NCI-H146 treated with DMSO at 0.1 percent for 48 hours (cell line): ENCODE measurements around the gene XRCC1.

Experiments
- DNase-seq: peaks from one replicate; lab custom pipeline; 2025; ENCODE audit not compliant: unreplicated experiment; lab: John Stamatoyannopoulos, UW

XRCC1 gene

DNA sequence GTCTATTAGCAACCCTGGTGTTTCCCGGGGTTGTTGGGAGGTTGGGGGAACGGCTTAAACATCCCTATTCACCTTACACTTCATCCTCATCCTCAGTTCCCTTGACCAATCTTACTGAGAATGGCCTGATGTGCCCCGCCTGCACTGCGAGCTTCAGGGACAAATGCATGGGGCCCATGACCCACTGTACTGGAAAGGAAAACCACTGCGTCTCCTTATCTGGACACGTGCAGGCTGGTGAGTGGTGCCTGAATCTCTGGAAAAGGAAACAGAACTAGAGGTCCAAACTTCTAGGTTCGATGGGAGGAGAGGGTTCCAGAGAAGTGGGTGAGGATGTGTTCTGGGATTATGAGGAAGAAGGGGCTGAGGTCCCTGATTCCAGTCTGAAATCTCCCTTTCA lies 6.1 kb upstream of the XRCC1 start:
- DNase-seq = no peak

DNA sequence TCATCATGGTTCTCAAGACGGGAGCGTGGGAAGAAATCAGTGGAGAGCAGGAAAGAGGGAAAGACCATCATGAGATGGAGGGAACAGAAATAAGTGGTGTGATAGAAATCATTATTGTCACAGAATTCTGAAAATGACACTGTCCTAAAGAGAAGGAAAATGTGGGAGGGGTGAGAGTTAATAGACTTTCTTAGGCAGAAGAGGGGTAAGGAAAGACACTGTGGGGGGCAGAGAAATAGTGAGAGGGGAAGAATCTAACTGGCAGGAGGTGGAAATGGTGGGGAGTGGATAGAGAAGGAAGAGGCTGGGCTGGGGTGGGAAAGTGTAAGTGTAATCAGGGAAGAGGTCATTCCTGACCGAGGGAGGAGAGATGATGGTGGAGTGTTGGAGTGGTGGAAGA lies 3.5 kb upstream of the XRCC1 start:
- DNase-seq = no peak

DNA sequence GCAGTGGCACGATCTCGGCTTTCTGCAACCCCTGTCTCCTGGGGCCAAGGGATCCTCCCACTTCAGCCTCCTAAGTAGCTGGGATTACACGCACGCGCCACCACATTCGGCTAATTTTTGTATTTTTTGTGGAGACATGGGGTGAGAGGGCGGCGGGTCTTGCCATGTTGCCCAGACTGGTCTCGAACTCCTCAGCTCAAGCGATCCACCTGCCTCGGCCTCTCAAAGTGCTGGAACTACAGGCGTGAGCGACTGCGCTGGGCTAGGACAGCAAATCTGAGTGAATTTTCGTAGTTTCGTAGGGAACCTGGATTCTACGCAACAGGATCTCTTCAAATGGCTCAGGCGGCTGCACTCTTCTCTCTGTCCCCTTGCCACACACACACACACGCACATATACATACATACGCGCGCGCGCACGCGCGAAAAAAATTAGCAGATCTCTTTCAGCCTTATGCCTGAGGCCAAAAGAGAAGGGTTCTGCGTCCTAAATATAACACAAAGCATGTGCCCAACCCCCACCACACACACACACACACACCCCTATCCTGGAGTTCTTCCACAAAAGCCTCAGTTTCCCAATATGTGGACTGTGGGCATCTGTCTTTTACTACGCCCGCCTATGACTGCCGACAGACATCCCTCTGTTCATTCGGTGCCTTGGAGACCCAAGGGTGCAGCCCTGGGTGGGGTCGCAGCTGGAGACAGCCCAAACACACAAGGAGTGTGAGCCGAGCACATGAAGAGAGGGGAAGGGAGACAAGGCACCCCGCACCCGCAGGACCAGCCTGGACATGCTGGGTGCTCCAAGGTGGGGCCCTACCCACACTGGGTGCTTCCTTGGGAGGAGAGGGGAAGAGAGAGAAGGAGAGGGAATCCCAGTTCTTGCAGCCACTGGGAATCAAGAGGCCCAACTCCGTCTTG lies 890 bp upstream of the XRCC1 start:
- DNase-seq = peak; percentile 74

DNA sequence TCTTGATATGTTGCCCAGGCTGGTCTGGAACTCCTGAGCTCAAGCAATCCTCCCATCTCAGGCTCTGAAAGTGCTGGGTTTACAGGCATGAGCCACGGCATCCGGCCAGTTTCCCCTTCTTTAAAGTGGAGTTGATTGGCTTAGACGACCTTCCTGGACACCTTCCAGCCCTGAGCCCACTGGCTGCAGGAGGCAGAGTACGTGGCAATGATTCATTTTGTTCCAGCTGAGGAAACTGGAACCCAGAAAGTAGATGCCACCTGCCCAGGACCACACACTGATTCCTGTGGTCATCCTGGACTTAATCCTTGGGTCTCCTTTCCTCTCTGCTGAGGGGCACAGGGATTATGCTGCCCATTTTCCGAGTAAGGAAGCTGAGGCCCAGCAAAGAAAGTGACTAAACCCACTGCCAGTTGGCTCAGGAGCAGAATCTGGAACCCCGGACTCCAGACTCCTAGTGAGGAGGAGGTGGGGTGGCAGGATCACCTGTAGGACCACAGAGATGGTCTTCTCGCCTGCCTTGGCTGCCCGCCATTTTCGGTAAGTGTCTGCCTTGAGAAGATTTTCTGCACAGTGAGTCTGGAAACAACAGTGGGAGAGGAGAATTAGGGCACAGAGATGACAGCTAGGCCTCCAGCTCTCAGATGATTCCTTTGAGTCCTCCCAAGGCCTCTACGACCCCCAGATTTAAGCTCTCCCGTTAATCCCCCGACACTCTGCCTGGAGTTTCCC lies 737 bp downstream of the XRCC1 start:
- DNase-seq = no peak

DNA sequence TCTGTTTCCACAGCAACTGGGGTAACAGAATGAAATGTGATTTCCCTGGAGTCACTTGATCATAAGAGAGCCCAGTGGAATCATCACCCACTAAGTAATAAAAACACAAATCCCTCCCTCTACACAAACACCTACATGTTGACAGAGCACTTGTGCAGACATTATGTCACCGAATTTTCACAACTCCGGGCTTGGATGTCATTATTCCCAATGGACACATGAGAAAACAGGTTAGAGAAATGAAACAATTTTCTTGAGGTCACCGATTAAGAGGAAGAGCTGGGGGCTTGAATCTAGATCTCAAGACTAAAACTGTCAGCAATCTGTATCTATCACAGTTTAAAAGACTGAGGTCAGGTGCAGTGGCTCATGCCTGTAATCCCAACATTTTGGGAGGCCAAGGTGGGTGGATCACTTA lies 3.1 kb downstream of the XRCC1 start:
- peak; percentile 7 for DNase-seq

DNA sequence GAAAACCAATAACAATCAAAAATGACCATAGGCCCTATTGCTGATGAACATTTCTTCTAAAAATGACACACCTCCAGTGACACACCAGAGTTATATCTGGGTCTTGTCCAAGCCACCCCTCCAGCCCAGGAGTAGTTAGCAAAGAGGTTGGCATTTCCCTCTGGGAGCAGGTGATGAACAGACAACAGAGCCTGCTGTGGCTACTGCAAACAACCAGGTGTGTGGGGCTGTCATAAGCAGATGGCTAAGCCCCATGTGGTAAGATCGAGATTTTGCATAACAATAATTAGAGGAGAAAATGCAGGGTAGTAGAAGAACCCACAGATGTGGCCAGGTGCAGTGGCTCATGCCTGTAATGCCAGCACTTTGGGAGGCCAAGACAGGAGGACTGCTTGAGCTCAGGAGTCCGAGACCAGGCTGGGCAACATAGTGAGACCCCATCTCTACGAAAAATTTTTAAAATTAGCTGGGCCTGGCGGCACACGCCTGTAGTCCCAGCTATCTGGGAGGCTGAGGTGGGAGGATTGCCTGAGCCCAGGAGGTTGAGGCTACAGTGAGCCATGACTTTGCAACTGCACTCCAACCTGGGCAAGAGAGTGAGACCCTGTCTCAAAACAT lies 5.0 kb downstream of the XRCC1 start:
- peak; percentile 92 for DNase-seq

DNA sequence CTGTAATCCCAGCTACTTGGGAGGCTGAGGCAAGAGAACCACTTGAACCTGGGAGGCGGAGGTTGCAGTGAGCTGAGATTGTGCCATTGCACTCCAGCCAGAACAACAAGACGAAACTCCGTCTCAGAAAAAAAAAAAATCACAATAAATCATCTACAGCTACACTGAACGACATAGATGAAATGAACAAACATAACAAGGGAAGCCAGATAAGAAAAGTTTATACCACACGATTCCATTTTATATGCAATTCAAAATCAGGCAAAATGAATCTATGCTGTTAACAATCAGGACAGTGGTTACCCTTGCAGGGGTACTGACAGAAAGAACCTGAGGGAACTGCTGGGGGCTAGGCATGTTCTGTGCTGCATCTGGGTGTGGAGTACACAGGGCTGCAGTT lies 5.7 kb downstream of the XRCC1 start:
- DNase-seq = no peak

DNA sequence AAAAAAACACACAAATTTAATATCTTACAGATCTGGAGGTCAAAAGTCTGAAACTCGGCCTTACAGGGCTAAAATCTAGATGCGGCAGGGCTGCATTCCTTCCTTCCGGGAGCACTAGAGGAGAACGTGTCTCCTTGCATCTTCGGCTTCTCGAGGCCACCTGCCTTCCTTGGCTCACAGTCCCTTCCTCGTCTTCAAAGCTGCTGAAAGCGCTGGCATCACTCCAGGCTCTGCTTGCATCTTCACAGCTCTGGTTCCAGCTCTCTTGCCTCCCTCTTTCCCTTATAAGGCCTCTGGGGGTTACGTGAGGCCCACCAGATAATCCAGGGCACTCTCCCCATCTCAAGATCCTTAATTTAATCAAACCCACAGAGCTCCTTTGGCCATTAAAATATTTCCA lies 10.5 kb downstream of the XRCC1 start:
- DNase-seq = no peak

DNA sequence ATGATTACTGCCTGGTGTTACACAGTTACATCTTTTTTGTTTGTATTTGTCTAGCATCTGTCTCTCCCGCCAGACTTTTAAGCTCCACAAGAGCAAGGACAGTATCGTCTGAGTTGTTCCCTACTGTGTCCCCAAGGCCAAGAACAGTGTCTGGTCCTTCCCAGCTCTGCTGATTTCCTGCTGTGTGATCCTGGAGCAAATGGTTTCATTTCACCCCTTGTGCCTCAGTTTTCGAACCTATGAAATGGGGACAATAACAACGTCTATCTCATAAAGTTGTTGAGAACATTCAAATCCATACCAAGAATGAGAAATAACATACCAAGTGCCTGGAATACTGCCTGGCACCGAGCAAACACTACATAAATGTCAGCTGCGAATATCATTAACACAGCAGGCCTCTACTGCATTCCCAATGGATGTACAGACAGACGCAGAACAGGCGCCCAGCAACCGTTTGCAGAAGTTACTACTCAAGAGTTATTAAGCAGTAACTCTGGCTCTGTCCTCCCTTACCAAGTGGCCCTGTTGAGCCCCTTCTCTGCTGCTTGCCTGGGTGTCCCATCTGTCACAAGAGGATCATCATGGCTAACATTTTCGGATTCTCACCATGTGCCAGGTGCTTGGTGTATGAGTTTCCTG lies 11.4 kb downstream of the XRCC1 start:
- no peak for DNase-seq

DNA sequence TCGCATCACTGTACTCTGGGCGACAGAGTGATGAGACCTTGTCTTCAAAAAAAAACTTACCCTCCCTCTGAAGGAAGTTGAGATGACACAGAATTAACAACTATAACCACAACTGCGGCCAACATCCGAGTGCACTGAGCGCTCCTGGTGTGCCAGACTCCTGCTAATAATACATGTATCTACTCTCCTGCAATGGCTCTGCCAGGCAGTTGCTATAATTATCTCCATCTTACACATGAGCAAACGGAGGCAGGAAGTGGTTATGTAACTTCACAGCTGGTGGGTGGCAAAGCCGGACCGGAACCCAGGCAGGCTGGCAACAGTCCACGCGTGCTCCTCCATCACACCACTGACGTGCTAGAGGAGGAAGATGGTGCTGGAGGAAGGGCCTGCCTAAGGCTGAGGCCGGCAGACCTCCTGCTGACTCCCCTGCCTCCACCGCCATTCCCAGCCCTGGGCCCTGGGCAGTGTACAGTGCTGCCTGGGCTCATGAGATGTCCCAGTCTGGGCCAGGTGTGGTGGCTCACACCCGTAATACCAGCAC lies 12.6 kb downstream of the XRCC1 start:
- peak; percentile 37 for DNase-seq

DNA sequence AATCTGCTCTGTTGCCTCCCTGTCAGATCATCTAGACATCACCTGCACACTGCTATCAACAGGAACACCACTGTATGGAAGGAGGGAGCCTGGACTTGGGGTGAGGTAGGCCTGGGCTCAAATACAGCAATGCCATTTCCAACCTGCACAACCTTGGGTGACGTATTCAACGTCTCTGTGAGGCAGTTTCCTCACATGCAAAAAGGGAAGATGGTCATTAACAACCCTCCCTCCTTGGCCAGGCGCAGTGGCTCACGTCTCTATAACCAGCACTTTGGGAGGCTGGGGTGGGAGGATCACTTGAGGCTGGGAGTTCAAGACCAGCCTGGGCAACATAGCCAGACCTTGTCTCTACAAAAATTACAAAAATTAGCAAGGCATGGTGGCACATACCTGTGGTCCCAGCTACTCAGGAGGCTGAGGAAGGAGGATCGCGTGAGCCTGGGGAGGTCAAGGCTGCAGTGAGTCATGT lies 13.1 kb downstream of the XRCC1 start:
- DNase-seq = no peak

DNA sequence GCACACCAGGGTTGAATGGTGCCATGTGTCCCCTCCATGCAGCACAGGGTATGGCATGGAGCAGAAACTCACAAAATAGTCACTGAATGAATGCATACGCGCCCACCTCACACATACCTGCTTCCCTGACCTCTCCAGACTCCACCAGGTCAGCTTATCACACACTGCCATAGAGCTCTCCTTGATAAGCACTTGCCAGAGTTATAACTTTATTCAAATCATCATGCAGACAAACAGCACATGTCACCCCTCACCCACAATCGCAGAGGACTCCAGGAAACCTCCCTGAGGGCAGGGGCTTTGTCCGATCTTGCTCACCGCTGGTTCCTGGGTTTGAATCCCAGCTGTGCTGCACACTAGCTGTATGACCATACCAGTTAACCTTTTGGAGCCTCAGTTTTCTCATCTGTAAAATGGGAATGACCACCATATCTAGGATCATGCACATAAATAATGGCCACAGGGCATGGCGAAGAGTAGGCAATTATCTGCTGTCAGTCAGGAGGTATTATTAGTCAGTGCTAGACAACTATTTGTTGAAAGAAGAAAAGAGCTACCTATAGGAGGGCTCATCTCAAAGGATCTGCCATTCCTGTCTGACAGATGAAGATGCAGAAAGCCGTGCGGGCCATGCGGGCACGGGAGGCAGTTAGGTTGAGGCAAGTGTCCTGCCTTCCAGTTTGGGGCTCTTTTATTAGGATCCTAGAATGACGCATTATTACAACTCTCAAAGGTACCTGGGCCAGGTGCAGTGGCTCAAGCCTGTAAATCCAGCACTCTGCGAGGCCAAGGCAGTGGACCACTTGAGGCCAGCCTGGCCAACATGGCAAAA lies 14.0 kb downstream of the XRCC1 start:
- no peak for DNase-seq

DNA sequence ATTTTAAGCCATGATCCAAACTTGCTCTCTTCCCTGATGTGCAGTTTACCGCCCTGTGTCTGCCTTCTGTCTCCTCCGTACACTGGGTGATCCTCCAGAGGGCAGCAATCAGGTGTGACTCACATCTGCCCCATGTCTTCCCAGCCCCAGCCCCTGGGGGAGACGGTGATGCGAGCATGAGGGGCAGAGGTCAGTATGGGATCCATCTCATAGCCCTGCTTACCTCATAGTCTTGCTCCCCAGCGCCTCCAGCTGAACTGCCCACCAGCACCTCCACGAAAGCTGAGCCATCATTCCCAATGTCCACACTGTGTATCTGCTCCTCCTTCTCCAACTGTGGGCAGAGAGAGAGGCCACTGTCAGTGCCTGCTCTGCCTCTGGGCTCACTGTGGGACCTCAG lies 14.6 kb downstream of the XRCC1 start:
- no peak for DNase-seq

DNA sequence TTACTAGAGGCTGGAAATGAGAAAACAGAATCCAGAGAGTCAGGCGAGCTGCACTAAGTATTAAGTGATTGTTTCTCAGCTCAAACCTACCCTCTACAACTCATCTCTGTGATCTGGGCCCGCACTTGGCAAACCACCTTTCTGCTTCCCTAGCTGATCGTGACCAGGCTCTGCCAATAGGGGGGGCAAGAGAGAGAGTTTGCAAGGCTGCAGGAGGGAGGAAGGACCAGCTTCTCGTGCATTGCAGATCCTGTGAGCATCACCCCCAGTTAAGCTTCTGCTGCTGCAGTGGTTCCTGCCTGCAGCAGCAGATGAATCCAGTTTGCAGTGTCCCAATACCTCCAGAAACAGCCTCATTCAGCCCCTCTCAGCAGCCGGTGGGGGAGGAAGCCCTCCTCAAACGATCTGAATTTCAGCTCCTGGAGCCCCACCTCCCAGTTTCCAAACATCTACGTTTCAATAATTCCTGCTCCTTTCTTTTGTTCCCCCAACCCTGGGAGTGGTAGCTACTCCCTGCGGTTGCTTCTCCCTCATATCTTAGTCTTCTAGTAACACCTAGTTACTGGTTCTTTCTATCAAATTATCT lies 20.0 kb downstream of the XRCC1 start:
- DNase-seq = peak; percentile 50

DNA sequence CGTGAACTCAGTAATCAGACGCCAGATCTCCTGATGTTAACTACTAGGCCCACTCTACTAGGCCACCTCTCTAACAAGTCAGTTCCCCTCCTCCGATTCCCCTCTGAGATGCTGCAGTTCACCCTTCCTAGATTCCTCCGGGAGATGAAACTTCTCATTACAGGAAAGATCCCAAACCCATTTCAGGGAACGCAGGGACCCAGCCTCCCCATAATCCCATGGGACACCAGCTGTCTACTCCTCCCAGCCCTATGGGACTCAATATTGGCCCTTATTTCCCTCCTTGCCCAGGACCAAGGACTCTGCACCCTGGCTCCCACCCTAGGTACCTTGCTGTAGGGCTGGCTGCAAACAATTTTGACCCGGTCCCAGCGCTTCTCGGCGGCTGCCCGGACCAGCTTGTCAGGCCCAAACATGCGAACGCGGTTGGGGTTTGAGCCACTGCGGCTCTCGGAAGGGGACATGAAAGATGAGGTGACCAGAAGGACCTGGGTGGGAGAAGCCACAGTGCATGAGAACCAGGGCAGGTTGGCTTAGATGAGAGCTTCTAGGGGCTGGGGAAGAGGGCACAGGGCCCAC lies 20.9 kb downstream of the XRCC1 start:
- no peak for DNase-seq

DNA sequence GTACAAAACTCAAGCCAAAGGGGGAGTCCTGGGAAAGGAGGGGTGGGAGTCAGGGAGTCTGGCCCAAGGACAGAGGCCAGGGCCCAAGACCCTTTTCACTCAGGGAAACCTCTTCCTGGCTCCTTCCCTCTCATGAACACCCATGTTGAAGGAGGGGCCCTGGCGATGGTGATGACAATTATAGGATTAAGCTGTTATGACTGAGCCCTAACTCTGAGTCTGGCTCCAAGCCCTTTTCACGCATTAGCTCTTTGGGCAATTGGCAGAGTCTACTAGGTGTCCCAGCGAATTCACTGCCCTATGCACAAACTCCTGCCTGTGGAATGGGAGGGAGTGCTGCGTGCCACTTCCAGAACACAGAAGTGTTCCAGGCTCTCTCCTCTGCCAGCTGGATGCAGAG lies 21.7 kb downstream of the XRCC1 start:
- DNase-seq = no peak

DNA sequence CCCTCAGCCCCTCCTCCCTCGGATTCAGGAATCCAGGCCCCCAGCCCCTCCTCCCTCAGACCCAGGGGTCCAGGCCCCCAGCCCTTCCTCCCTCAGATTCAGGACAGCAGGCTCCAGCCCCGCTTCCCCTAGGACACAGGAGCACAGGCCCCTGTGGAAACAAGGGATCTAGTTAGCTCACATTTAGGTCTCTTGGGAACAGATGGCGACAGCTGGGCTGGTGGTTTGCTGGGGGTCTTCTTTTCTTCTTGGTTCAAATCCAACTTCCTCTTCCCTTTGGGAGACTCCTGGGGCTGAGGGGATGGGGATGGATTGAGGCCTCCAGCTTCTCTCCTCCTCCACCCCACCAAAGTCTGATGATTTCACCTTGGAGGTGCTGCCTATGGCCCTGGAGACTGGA lies 22.7 kb downstream of the XRCC1 start:
- DNase-seq = no peak

DNA sequence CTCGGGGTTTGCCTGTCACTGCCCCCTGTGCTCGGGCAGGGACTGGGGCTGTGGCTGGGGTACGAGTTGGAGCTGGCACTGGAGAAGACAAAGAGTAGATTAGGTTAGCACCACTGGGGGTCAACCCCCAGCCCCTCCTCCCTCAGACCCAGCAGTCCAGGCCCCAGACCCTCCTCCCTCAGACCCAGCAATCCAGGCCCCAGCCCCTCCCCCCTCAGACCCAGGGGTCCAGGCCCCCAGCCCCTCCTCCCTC lies 23.2 kb downstream of the XRCC1 start:
- no peak for DNase-seq

DNA sequence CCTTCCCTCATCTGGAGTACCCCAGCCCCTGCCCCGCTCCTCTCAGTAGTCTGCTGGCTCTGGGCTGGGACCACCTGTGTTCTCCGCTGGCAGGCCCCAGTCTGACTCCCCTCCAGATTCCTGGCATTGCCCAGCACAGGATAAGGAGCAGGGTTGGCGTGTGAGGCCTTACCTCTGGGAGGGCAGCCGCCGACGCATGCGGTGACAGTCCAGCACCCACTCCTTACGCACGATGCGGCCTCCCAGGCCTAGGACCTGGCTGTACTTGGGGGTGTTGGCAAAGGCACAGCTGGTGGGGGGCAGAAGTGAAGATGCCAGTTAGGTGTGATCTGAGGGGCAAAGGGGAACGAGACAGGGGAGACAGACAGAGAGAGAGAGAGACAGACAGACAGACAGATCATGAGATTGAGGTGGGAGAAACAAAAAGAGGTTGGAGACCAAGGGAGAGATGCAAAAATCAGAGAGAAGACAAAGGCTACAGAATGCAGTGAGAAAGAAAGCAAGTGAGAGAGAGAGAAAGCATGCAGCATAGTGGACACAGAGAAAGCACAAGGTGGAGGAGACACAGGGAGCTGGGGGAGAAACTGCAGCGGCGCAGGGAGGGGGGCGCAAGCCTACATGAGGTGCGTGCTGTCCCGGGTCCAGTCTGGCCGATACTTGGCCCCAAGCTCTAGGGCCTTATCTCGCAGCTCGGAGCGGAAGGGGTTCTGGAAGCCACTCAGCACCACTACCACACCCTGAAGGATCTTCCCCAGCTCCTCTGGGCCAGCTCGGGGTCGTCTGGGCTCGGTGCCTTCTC lies 23.7 kb downstream of the XRCC1 start:
- DNase-seq = no peak
